ENCODE data around the gene USP11. TPM values are rescaled to one million over a fixed set of nuclear protein-coding genes. Genes with fewer than 3 reads are reported as not detected.

USP11 gene
- total RNA-seq, 1 experiment from 2014 or later = 153 TPM

- Histone ChIP-seq H3T11ph (ENCODE audit: low read length) (no peak overlapping the region), H2AFZ (ENCODE audit: low read length) (no peak overlapping the region), H2BK12ac (ENCODE audit: insufficient read length, low read depth, low read length) (no peak overlapping the region), H2AK5ac (ENCODE audit: insufficient read length, low read length) (no peak overlapping the region), H3K79me1 (ENCODE audit: insufficient read depth, low read depth, low read length, poor library complexity, severe bottlenecking) (no peaks in the 10 kb centered on the region), H4K5ac (ENCODE audit: insufficient read length, low read depth, low read length) (no peak overlapping the region), H3K79me2 (ENCODE audit: insufficient read depth, low read length) (no peaks in the 10 kb centered on the region), H3K4ac (ENCODE audit: low read depth, low read length) (no peak overlapping the region), H3K9me3 (ENCODE audit: control insufficient read depth, low read depth, low read length) (no peaks in the 10 kb centered on the region), H4K8ac (replicated peaks; ENCODE audit: insufficient read length, low read depth, low read length) (no peak overlapping the region), H3K4me1 (ENCODE audit: insufficient read depth, low read length) (no peaks in the 10 kb centered on the region), H3K4me2 (ENCODE audit: insufficient read depth, insufficient read length, low read length) (no peak overlapping the region), H2BK120ac (ENCODE audit: low read depth, low read length, poor library complexity, severe bottlenecking) (no peak overlapping the region), H3K23me2 (ENCODE audit: insufficient read length, low read depth, low read length, poor library complexity, severe bottlenecking) (no peaks in the 10 kb centered on the region), H3K23ac (ENCODE audit: insufficient read length, low read depth, low read length) (no peak overlapping the region), H3K56ac (ENCODE audit: insufficient read length, low read depth, low read length) (no peak overlapping the region), H3K14ac (ENCODE audit: insufficient read depth, low read length) (no peak overlapping the region), H2BK15ac (ENCODE audit: low read depth, low read length) (no peak overlapping the region), H2BK20ac (ENCODE audit: low read depth, low read length, poor library complexity, severe bottlenecking) (no peak overlapping the region), H2BK5ac (ENCODE audit: insufficient read length, low read length) (no peak overlapping the region), H3K18ac (ENCODE audit: insufficient read length, low read depth, low read length) (no peak overlapping the region), H3K27me3 (ENCODE audit: insufficient read depth, low read length) (no peaks in the 10 kb centered on the region), H3K27ac (ENCODE audit: insufficient read length, low read depth, low read length) (no peak overlapping the region), H3K9ac (ENCODE audit: extremely low read depth, insufficient read length, low read length) (no peak overlapping the region), H4K20me1 (ENCODE audit: control insufficient read depth, insufficient read depth, insufficient read length) (no peaks in the 10 kb centered on the region), H4K91ac (ENCODE audit: insufficient read length, low read depth, low read length) (no peak overlapping the region)
- Mint-ChIP-seq H3K4me3 (no peak overlapping the region), H3K27me3 (ENCODE audit: low read depth) (no peaks in the 10 kb centered on the region; the same call in 1 of the 2 replicates), H3K36me3 (ENCODE audit: insufficient read depth in 1 of 3, low read depth in 3 of 3) (peaks cover 60 to 89% (median 87%) of the 10 kb centered on the region in 3 experiments; a peak in 6 of 7 replicates), H3K4me1 (no peaks in the 10 kb centered on the region), H3K9me3 (no peaks in the 10 kb centered on the region; a peak in 1 of 5 replicates), H3K27ac (no peak overlapping the region; a peak in 1 of 7 replicates)
- TF ChIP-seq, protein P1, sequence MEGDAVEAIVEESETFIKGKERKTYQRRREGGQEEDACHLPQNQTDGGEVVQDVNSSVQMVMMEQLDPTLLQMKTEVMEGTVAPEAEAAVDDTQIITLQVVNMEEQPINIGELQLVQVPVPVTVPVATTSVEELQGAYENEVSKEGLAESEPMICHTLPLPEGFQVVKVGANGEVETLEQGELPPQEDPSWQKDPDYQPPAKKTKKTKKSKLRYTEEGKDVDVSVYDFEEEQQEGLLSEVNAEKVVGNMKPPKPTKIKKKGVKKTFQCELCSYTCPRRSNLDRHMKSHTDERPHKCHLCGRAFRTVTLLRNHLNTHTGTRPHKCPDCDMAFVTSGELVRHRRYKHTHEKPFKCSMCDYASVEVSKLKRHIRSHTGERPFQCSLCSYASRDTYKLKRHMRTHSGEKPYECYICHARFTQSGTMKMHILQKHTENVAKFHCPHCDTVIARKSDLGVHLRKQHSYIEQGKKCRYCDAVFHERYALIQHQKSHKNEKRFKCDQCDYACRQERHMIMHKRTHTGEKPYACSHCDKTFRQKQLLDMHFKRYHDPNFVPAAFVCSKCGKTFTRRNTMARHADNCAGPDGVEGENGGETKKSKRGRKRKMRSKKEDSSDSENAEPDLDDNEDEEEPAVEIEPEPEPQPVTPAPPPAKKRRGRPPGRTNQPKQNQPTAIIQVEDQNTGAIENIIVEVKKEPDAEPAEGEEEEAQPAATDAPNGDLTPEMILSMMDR (conservative IDR thresholded peaks at IDR 0.05) = no peak
- DNase-seq = no peak
- no CpG with 5 or more reads among the region's 14 CpGs for WGBS (ENCODE audit: extremely low coverage, insufficient read length, low lambda C conversion rate)
Measured at GRCh38 chrX:47243351-47243750, 10.5 kb downstream of the USP11 start.
